ENCODE data around the gene TEKT5. TPM values are rescaled to one million over a fixed set of nuclear protein-coding genes. Genes with fewer than 3 reads are reported as not detected.

TEKT5 gene
- total and polyA plus RNA-seq, 9 of the 15 experiments (the other 6 are each of a cell fraction or from before 2014, with no cell fraction given): 0.10 to 0.19 TPM; not detected in 7

DNA sequence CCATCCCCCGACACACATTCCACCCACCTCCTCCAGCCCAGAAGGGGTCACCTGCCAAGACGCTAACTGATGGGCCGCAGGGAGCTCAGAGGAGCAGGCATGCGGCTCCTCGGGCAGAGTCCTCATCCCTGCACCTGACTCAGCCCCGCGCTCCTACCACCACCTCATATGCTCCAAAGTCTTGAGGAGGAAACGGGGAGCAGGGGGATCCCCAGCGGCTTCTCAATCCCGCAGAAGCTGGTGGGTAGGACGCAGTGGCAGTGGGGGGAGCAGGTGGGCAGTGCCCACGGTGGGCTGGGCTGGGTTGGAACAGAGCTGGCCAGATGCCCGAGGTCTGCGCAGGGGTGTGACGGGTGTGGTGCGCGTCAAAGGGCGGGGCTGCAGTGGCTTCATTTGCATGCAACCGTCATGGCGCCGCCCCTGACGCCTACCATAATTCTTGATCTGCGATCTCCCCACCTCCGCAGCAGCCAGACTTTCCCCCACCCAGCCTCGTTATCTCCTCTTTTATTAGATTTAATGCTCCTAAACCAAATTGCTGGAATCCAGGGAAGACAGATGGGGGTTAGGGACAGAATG lies 75.4 kb downstream of the TEKT5 start (continued):
- TF ChIP-seq NRF1 (conservative IDR thresholded peaks at IDR 0.05 in 1 of 2, IDR thresholded peaks at IDR 0.05 in 1 of 2) (peak; percentile 88 to 90), EGR1 (conservative IDR thresholded peaks at IDR 0.05) (peak; percentile 62), ZNF57 (CRISPR knock-in tag; IDR thresholded peaks at IDR 0.05) (no peak), BRD9 (IDR thresholded peaks at IDR 0.05; ENCODE audit: low read depth, partially characterized antibody) (no peak), CREB1 (IDR thresholded peaks at IDR 0.05) (peak; percentile 75; the same call in 1 of the 2 replicates), CREB1 (CRISPR knock-in tag; IDR thresholded peaks at IDR 0.05) (peak; percentile 67), ZNF766 (CRISPR knock-in tag; conservative IDR thresholded peaks at IDR 0.05) (no peak), PHTF2 (CRISPR knock-in tag; IDR thresholded peaks at IDR 0.05) (no peak), TFAM (CRISPR knock-in tag; conservative IDR thresholded peaks at IDR 0.05) (no peak), SNIP1 (IDR thresholded peaks at IDR 0.05; ENCODE audit: low read depth) (no peak), CXXC5 (CRISPR knock-in tag; IDR thresholded peaks at IDR 0.05) (peak; percentile 28; the same call in 1 of the 2 replicates), PTBP1 (IDR thresholded peaks at IDR 0.05; ENCODE audit: low read depth, low read length) (no peak), MEIS2 (IDR thresholded peaks at IDR 0.05; ENCODE audit: partially characterized antibody) (peak; percentile 69), SREBF1 (IDR thresholded peaks at IDR 0.05; ENCODE audit: borderline replicate concordance, low read depth, low read length) (no peak)
- TF ChIP-seq, protein P1, sequence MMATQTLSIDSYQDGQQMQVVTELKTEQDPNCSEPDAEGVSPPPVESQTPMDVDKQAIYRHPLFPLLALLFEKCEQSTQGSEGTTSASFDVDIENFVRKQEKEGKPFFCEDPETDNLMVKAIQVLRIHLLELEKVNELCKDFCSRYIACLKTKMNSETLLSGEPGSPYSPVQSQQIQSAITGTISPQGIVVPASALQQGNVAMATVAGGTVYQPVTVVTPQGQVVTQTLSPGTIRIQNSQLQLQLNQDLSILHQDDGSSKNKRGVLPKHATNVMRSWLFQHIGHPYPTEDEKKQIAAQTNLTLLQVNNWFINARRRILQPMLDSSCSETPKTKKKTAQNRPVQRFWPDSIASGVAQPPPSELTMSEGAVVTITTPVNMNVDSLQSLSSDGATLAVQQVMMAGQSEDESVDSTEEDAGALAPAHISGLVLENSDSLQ (IDR thresholded peaks at IDR 0.05): peak; percentile 49
- TF ChIP-seq, protein P2, sequence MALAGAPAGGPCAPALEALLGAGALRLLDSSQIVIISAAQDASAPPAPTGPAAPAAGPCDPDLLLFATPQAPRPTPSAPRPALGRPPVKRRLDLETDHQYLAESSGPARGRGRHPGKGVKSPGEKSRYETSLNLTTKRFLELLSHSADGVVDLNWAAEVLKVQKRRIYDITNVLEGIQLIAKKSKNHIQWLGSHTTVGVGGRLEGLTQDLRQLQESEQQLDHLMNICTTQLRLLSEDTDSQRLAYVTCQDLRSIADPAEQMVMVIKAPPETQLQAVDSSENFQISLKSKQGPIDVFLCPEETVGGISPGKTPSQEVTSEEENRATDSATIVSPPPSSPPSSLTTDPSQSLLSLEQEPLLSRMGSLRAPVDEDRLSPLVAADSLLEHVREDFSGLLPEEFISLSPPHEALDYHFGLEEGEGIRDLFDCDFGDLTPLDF (CRISPR knock-in tag; IDR thresholded peaks at IDR 0.05): no peak
- TF ChIP-seq, protein P3, sequence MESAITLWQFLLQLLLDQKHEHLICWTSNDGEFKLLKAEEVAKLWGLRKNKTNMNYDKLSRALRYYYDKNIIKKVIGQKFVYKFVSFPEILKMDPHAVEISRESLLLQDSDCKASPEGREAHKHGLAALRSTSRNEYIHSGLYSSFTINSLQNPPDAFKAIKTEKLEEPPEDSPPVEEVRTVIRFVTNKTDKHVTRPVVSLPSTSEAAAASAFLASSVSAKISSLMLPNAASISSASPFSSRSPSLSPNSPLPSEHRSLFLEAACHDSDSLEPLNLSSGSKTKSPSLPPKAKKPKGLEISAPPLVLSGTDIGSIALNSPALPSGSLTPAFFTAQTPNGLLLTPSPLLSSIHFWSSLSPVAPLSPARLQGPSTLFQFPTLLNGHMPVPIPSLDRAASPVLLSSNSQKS (CRISPR knock-in tag; IDR thresholded peaks at IDR 0.05): no peak
- TF ChIP-seq, protein P4, sequence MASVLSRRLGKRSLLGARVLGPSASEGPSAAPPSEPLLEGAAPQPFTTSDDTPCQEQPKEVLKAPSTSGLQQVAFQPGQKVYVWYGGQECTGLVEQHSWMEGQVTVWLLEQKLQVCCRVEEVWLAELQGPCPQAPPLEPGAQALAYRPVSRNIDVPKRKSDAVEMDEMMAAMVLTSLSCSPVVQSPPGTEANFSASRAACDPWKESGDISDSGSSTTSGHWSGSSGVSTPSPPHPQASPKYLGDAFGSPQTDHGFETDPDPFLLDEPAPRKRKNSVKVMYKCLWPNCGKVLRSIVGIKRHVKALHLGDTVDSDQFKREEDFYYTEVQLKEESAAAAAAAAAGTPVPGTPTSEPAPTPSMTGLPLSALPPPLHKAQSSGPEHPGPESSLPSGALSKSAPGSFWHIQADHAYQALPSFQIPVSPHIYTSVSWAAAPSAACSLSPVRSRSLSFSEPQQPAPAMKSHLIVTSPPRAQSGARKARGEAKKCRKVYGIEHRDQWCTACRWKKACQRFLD (CRISPR knock-in tag; IDR thresholded peaks at IDR 0.05): no peak
